GM19035 (cell line): ENCODE data around the gene ERVFRD-1.
"Not testable (repeated sequence)": the region's sequence is repeated elsewhere in the genome, so short reads cannot be mapped to it uniquely, and the experiment has no call there.

Experiments used
- ATAC-seq: cut with Tn5 transposase; IDR thresholded peaks from one replicate; pipeline ENCODE4 v1.9.1; 2021; ENCODE audit not compliant: unreplicated experiment

ERVFRD-1 gene

GRCh38 chr6:11129908-11130565, 18.5 kb upstream of the ERVFRD-1 start:
- ATAC-seq, result no peak

GRCh38 chr6:11128608-11129007, 17.1 kb upstream of the ERVFRD-1 start:
- ATAC-seq, result no peak

- ATAC-seq, result no peak
Measured at GRCh38 chr6:11126876-11127275, 15.4 kb upstream of the ERVFRD-1 start.

- no peak for ATAC-seq
Measured at GRCh38 chr6:11123978-11124377, 12.5 kb upstream of the ERVFRD-1 start.

- no peak for ATAC-seq
Measured at GRCh38 chr6:11122380-11122779, 10.9 kb upstream of the ERVFRD-1 start.

GRCh38 chr6:11121851-11122250, 10.3 kb upstream of the ERVFRD-1 start:
- no peak for ATAC-seq

GRCh38 chr6:11120271-11121005, 8.9 kb upstream of the ERVFRD-1 start:
- ATAC-seq, result no peak

GRCh38 chr6:11115808-11116536, 4.4 kb upstream of the ERVFRD-1 start:
- ATAC-seq, result not testable (repeated sequence)

GRCh38 chr6:11113038-11113437, 1.5 kb upstream of the ERVFRD-1 start:
- no peak for ATAC-seq

- no peak for ATAC-seq
Measured at GRCh38 chr6:11111769-11112437, 378 bp upstream of the ERVFRD-1 start.

GRCh38 chr6:11108726-11109125, 2.8 kb downstream of the ERVFRD-1 start:
- no peak for ATAC-seq

GRCh38 chr6:11103065-11103464, 8.5 kb downstream of the ERVFRD-1 start:
- ATAC-seq, result no peak

- no peak for ATAC-seq
Measured at GRCh38 chr6:11101417-11101816, 10.1 kb downstream of the ERVFRD-1 start.

GRCh38 chr6:11098004-11098403, 13.5 kb downstream of the ERVFRD-1 start:
- no peak for ATAC-seq

GRCh38 chr6:11097476-11097875, 14.0 kb downstream of the ERVFRD-1 start:
- no peak for ATAC-seq

- ATAC-seq, result no peak
Measured at GRCh38 chr6:11096109-11096508, 15.4 kb downstream of the ERVFRD-1 start.

- no peak for ATAC-seq
Measured at GRCh38 chr6:11094941-11095340, 16.6 kb downstream of the ERVFRD-1 start.

GRCh38 chr6:11094411-11094851, 17.1 kb downstream of the ERVFRD-1 start:
- peak; percentile 23 for ATAC-seq

GRCh38 chr6:11093626-11094410, 17.7 kb downstream of the ERVFRD-1 start, which contains the start of gene SMIM13:
TSS of gene SMIM13 (plus strand) at chr6:11093834. CDS start at chr6:11094314, 480 bp downstream.
- ATAC-seq, result peak; percentile 91

- ATAC-seq, result peak; percentile 23
Measured at GRCh38 chr6:11093376-11093625, 18.2 kb downstream of the ERVFRD-1 start.
